HEK293 (cell line): Measurements from ENCODE around the gene MSLN.

Experiments used
- CTCF ChIP-seq: fragments of 450-650 bp; formaldehyde crosslinking; IDR thresholded peaks from 2 replicates; pipeline ENCODE4 v1.5.1; 2016; ENCODE audit warnings: missing biosample characterization, missing genetic modification characterization
- ZEB2 ChIP-seq: fragments of 450-650 bp; formaldehyde crosslinking; IDR thresholded peaks from 2 replicates; pipeline ENCODE4 v1.5.1; 2016; ENCODE audit warnings: missing biosample characterization, missing genetic modification characterization

- TF ChIP-seq ZEB2 (tag by site-specific recombination) (no peak), CTCF (tag by site-specific recombination) (no peak)
Observed at GRCh38 chr16:797120-797420, 36.5 kb downstream of the MSLN start.
